HCT116 (cell line): ENCODE results near the gene FXYD4. TPM values are rescaled to one million over a fixed set of nuclear protein-coding genes. Genes with fewer than 3 reads are reported as not detected.

ENCODE experiments used
- ATAC-seq: fragments of 200-7000 bp; cut with Tn5 transposase; 2 replicates; pipeline ENCODE4 v1.9.1; 2020; ENCODE audit warnings: mild to moderate bottlenecking, moderate library complexity
- BruUV-seq: library from RNA; stranded (reverse); fragments of 400-500 nt; replicated peaks from 2 replicates; lab custom pipeline; 2021; lab: Mats Ljungman, UMichigan
- CTCF ChIA-PET: fragments of 300-600 bp; sonication (Branson Sonifier 250); formaldehyde crosslinking; loops from one replicate; lab custom pipeline; 2021; ENCODE audit warnings: antibody characterized with exemption; lab: Charles Lee
- POLR2A ChIA-PET: fragments of 300-600, 350-600 bp; sonication (Branson Sonifier 250); formaldehyde crosslinking; loops from one replicate; lab custom pipeline; 2021; ENCODE audit warnings: antibody characterized with exemption; lab: Charles Lee
- RAD21 ChIA-PET, 2 experiments: fragments of 300-600 bp; sonication (Branson Sonifier 250); formaldehyde crosslinking; loops; one replicate each; lab custom pipeline; 2023; ENCODE audit warnings: low total read pairs in 2 of 2; ENCODE audit not compliant: uncharacterized antibody in 2 of 2, unreplicated experiment in 2 of 2, low non-redundant PET in 1 of 2; lab: Charles Lee
- DNase-seq: peaks from one replicate; pipeline ENCODE4 v3.0.0-alpha.2; 2010; ENCODE audit warnings: low read depth, low spot score
- H2AFZ ChIP-seq: fragments of 200-600 bp; shearing (Covaris generic), sonication (generic); 2 replicates; pipeline ENCODE4 v1.6.1; 2017; ENCODE audit warnings: low read depth, mixed run types, mixed read lengths, antibody characterized with exemption, low read length; ENCODE audit not compliant: poor library complexity, severe bottlenecking
- H3K27ac ChIP-seq: 2 replicates; pipeline ENCODE4 v1.5.1; 2012; ENCODE audit warnings: low read depth, low read length
- H3K27me3 ChIP-seq: fragments of 200-600 bp; sonication (generic); 2 replicates; pipeline ENCODE4 v1.6.1; 2016; ENCODE audit warnings: mixed run types, low read length, mixed read lengths; ENCODE audit not compliant: insufficient read depth
- H3K36me3 ChIP-seq, 2 experiments: fragments of 200-500 bp in 1 of 2; fragments of 200-600 bp in 1 of 2; sonication (Bioruptor generic) in 1 of 2; sonication (generic) in 1 of 2; 2 replicates each; pipeline versions ENCODE4 v1.5.1 to v1.6.1; 2014 to 2016; ENCODE audit warnings: low read length in 2 of 2, inconsistent platforms in 1 of 2, mixed read lengths in 1 of 2, mixed run types in 1 of 2; ENCODE audit not compliant: insufficient read depth in 2 of 2, control insufficient read depth in 1 of 2
- H3K4me1 ChIP-seq, 2 experiments: fragments of 200-600 bp in 1 of 2; sonication (generic) in 1 of 2; 2 replicates each; pipeline versions ENCODE4 v1.5.1 to v1.6.1; 2012 to 2017; ENCODE audit warnings: low read length in 2 of 2, inconsistent platforms in 1 of 2, mild to moderate bottlenecking in 1 of 2, mixed read lengths in 1 of 2, mixed run types in 1 of 2, moderate library complexity in 1 of 2; ENCODE audit not compliant: insufficient read depth in 2 of 2, control insufficient read depth in 1 of 2
- H3K4me2 ChIP-seq: fragments of 200-600 bp; sonication (generic); 2 replicates; pipeline ENCODE4 v1.6.1; 2017; ENCODE audit warnings: mixed run types, low read length, mixed read lengths
- H3K4me3 ChIP-seq, 2 experiments: fragments of 200-600 bp in 1 of 2; sonication (generic) in 1 of 2; replicated peaks in 1 of 2; 2 replicates each; pipeline ENCODE4 v1.5.1; 2011 to 2016; ENCODE audit warnings: low read length in 2 of 2, control low read depth in 1 of 2, low read depth in 1 of 2, mild to moderate bottlenecking in 1 of 2, mixed read lengths in 1 of 2, mixed run types in 1 of 2
- H3K79me2 ChIP-seq: fragments of 200-600 bp; sonication (generic); 2 replicates; pipeline ENCODE4 v1.6.1; 2017; ENCODE audit warnings: mild to moderate bottlenecking, mixed run types, low read length, moderate library complexity, mixed read lengths; ENCODE audit not compliant: insufficient read depth
- H3K9ac ChIP-seq: fragments of 200-600 bp; sonication (generic); 2 replicates; pipeline ENCODE4 v1.6.1; 2016; ENCODE audit warnings: low read length, mixed read lengths
- H3K9me2 ChIP-seq: fragments of 200-600 bp; sonication (generic), shearing (Covaris generic); 2 replicates; pipeline ENCODE4 v1.6.1; 2017; ENCODE audit warnings: mixed run types, mild to moderate bottlenecking, moderate library complexity; ENCODE audit not compliant: insufficient read depth
- H3K9me3 ChIP-seq, 2 experiments: fragments of 200-500 bp in 1 of 2; fragments of 200-600 bp in 1 of 2; sonication (Bioruptor generic) in 1 of 2; sonication (generic) in 1 of 2; 2 replicates each; pipeline ENCODE4 v1.6.1; 2014 to 2017; ENCODE audit warnings: low read length in 2 of 2, mixed read lengths in 2 of 2, inconsistent platforms in 1 of 2, low read depth in 1 of 2, mild to moderate bottlenecking in 1 of 2, mixed run types in 1 of 2, moderate library complexity in 1 of 2; ENCODE audit not compliant: control insufficient read depth in 1 of 2, insufficient read depth in 1 of 2
- H4K20me1 ChIP-seq: fragments of 200-600 bp; sonication (generic), shearing (Covaris generic); 2 replicates; pipeline ENCODE4 v1.6.1; 2017; ENCODE audit warnings: mixed run types, mild to moderate bottlenecking, moderate library complexity; ENCODE audit not compliant: insufficient read depth
- ATF3 ChIP-seq: IDR thresholded peaks from 2 replicates; pipeline ENCODE4 v1.6.1; 2012
- CBX3 ChIP-seq: IDR thresholded peaks from 2 replicates; pipeline ENCODE4 v1.6.1; 2012; ENCODE audit warnings: low read depth
- CEBPB ChIP-seq: IDR thresholded peaks from 2 replicates; pipeline ENCODE4 v1.6.1; 2012; ENCODE audit warnings: low read depth
- EZH2 ChIP-seq: fragments of 200-600 bp; sonication (generic); IDR thresholded peaks from 2 replicates; pipeline ENCODE4 v1.6.1; 2017; ENCODE audit warnings: antibody characterized with exemption, mixed run types
- EZH2phosphoT487 ChIP-seq: fragments of 200-600 bp; IDR thresholded peaks from 2 replicates; pipeline ENCODE4 v1.6.1; 2018; ENCODE audit warnings: antibody characterized with exemption, borderline replicate concordance
- POLR2AphosphoS5 ChIP-seq: IDR thresholded peaks from 2 replicates; pipeline ENCODE4 v1.6.1; 2011; ENCODE audit warnings: mild to moderate bottlenecking, low read depth, low read length, moderate library complexity
- REST ChIP-seq: IDR thresholded peaks from 2 replicates; pipeline ENCODE4 v1.6.1; 2012; ENCODE audit warnings: low read depth
- SP1 ChIP-seq: IDR thresholded peaks from 2 replicates; pipeline ENCODE4 v1.6.1; 2012; ENCODE audit warnings: low read depth
- SRF ChIP-seq: IDR thresholded peaks from 2 replicates; pipeline ENCODE4 v1.6.1; 2012; ENCODE audit warnings: low read depth
- TCF7L2 ChIP-seq: IDR thresholded peaks from 2 replicates; pipeline ENCODE4 v1.7.0; 2011; ENCODE audit warnings: borderline replicate concordance, inconsistent platforms; ENCODE audit not compliant: insufficient read depth, insufficient read length; ENCODE audit errors: extremely low read depth
- YY1 ChIP-seq: IDR thresholded peaks from 2 replicates; pipeline ENCODE4 v1.6.1; 2011; ENCODE audit warnings: low read length, low read depth, moderate library complexity, mild to moderate bottlenecking; ENCODE audit not compliant: insufficient replicate concordance; ENCODE audit errors: extremely low read depth
- intact Hi-C: fragments of 100-400 bp; cut with micrococcal nuclease; formaldehyde crosslinking; loops from 2 replicates; pipeline ENCODE4 v1.10.0; 2022
- total RNA-seq: library from RNA; stranded (reverse); gene quantifications from one replicate; pipeline ENCODE4 v1.2.1, GENCODE V29; 2021; ENCODE audit not compliant: unreplicated experiment

The FXYD4 gene
- total RNA-seq, 1 experiment from 2014 or later = 0.71 TPM

- DNase-seq = no peak
- CTCF ChIA-PET = no interaction called here
Measured at GRCh38 chr10:43385412-43386004, 14.1 kb downstream of the FXYD4 start.

More at GRCh38 chr10:43385412-43386004, 14.1 kb downstream of the FXYD4 start:
- H3K36me3 ChIP-seq = peaks cover 46% of the 10 kb centered on the region in 2 experiments
- H3K27me3 ChIP-seq = no peaks in the 10 kb centered on the region
- ChIA-PET RAD21 (no interaction called here), POLR2A (interaction anchor here (1.6 kb wide), 1 partner anchor 22 kb away, joined by 4 read pairs; no protein-coding TSS in a partner anchor)
- H3K4me2 ChIP-seq = no peak overlapping the region
- H3K4me1 ChIP-seq = no peaks in the 10 kb centered on the region
- peaks cover 39% of the 10 kb centered on the region; the same call in 1 of the 2 replicates for H4K20me1 ChIP-seq
- BruUV-seq = no TSS peak
- no peaks in the 10 kb centered on the region for H3K9me2 ChIP-seq
- H3K27ac ChIP-seq = no peak overlapping the region
- H3K79me2 ChIP-seq = peaks cover 45% of the 10 kb centered on the region
- ATAC-seq = no peak
- H2AFZ ChIP-seq = no peak overlapping the region
- no peak overlapping the region for H3K9ac ChIP-seq
- no peak overlapping the region for H3K4me3 ChIP-seq
- intact Hi-C loops = no loop called here
- TF ChIP-seq TCF7L2 (no peak), EZH2 (no peak), CEBPB (no peak), SRF (no peak), EZH2phosphoT487 (no peak), REST (no peak), POLR2AphosphoS5 (no peak), CBX3 (no peak), YY1 (no peak), SP1 (no peak), ATF3 (no peak)
- no peaks in the 10 kb centered on the region for H3K9me3 ChIP-seq
